Measurements from ENCODE around the gene SRCAP. TPM values are rescaled to one million over a fixed set of nuclear protein-coding genes. Genes with fewer than 3 reads are reported as not detected.
A peak's percentile ranks its signal among the peaks of the same experiment; 100 is the strongest.

The SRCAP gene
- total RNA-seq, 4 donors from 2014 or later: 10.7 to 39.6 (median 26.1) TPM

DNA sequence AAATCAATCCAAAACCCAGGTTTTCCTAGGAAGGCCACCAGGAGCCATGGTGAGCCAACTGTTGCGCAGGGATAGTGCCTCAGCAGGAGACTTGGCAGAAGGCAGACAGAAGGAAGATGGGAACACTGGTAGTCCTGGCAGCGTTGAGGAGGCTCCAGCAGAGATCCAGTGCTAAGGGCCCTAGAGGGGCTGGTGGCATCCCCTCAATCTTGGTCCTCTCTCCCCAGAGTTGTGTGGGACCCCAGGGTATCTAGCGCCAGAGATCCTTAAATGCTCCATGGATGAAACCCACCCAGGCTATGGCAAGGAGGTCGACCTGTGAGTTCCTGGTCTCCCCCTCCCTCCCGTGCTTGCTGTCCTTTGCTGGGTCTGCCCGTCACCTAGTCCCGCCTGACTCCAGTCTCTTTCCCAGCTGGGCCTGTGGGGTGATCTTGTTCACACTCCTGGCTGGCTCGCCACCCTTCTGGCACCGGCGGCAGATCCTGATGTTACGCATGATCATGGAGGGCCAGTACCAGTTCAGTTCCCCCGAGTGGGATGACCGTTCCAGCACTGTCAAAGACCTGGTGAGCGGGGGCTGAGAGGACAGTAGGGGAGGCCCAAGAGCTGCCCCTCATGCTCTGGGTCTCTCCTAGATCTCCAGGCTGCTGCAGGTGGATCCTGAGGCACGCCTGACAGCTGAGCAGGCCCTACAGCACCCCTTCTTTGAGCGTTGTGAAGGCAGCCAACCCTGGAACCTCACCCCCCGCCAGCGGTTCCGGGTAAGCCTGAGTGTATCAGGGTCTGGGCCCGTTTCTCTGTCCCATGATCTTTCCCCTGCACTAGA is 57.2 kb downstream of the SRCAP start:
- Histone ChIP-seq H3K9me3 (no peaks in the 10 kb centered on the region), H3K36me3 (peaks cover 12 to 74% (median 16%) of the 10 kb centered on the region in 3 donors), H3K27me3 (no peaks in the 10 kb centered on the region), H3K4me1 (peaks cover 3 to 12% (median 6%) of the 10 kb centered on the region in 3 donors), H3K27ac (no peak overlapping the region), H3K4me3 (no peak overlapping the region)
- WGBS, 2 donors: 90 to 92% methylated on average over 4 to 15 of the region's 20 CpGs
- DNase-seq: no peak
- TF ChIP-seq POLR2A (IDR thresholded peaks at IDR 0.05): no peak
- TF ChIP-seq, protein P1, sequence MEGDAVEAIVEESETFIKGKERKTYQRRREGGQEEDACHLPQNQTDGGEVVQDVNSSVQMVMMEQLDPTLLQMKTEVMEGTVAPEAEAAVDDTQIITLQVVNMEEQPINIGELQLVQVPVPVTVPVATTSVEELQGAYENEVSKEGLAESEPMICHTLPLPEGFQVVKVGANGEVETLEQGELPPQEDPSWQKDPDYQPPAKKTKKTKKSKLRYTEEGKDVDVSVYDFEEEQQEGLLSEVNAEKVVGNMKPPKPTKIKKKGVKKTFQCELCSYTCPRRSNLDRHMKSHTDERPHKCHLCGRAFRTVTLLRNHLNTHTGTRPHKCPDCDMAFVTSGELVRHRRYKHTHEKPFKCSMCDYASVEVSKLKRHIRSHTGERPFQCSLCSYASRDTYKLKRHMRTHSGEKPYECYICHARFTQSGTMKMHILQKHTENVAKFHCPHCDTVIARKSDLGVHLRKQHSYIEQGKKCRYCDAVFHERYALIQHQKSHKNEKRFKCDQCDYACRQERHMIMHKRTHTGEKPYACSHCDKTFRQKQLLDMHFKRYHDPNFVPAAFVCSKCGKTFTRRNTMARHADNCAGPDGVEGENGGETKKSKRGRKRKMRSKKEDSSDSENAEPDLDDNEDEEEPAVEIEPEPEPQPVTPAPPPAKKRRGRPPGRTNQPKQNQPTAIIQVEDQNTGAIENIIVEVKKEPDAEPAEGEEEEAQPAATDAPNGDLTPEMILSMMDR (IDR thresholded peaks at IDR 0.05): no peak
- intact Hi-C loops (cut with DNase I): no loop called here

DNA sequence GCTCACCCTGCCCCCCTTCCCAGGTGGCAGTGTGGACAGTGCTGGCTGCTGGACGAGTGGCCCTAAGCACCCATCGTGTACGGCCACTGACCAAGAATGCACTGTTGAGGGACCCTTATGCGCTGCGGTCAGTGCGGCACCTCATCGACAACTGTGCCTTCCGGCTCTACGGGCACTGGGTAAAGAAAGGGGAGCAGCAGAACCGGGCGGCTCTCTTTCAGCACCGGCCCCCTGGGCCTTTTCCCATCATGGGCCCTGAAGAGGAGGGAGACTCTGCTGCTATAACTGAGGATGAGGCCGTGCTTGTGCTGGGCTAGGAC is 57.8 kb downstream of the SRCAP start:
- no peak for DNase-seq
- Histone ChIP-seq H3K27ac (no peak overlapping the region), H3K9me3 (no peaks in the 10 kb centered on the region), H3K4me3 (no peak overlapping the region), H3K27me3 (no peaks in the 10 kb centered on the region), H3K4me1 (peaks cover 4 to 17% (median 8%) of the 10 kb centered on the region in 3 donors), H3K36me3 (peaks cover 12 to 69% (median 12%) of the 10 kb centered on the region in 3 donors)
- intact Hi-C loops (cut with DNase I): no loop called here
- 96% methylated on average over 9 to 12 of the region's 13 CpGs for WGBS, 2 donors
- TF ChIP-seq, protein P1 (IDR thresholded peaks at IDR 0.05): no peak
- no peak for TF ChIP-seq POLR2A (IDR thresholded peaks at IDR 0.05)

DNA sequence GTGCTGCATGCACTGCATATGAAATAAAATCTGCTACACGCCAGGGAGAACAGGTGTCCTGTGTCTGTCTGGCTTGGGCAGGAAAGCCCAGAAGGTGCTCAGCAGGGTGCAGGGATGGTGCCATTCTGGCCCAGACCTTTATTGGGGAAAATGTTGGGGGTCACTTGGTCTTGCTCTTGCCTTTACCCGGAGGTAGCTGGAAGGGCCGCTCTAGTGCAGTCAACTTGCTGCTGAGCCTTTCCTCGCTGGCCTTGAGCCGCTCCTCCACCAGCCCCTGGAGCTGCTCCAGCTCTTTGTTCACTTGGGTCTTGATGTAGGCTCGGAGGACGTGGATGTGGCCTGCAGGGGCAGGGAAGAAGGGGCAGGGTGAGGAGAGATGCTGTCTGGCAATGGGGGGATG is 58.3 kb downstream of the SRCAP start:
- no peak for DNase-seq
- intact Hi-C loops (cut with DNase I): no loop called here
- Histone ChIP-seq H3K4me3 (no peak overlapping the region), H3K27ac (no peak overlapping the region), H3K4me1 (peaks cover 4 to 17% (median 8%) of the 10 kb centered on the region in 3 donors), H3K36me3 (peaks cover 12 to 63% (median 12%) of the 10 kb centered on the region in 3 donors), H3K9me3 (no peaks in the 10 kb centered on the region), H3K27me3 (no peaks in the 10 kb centered on the region)
- WGBS, 2 donors: 61 to 100% methylated on average over 2 of the region's 7 CpGs
- TF ChIP-seq, protein P1 (IDR thresholded peaks at IDR 0.05): no peak
- TF ChIP-seq POLR2A (IDR thresholded peaks at IDR 0.05): no peak

DNA sequence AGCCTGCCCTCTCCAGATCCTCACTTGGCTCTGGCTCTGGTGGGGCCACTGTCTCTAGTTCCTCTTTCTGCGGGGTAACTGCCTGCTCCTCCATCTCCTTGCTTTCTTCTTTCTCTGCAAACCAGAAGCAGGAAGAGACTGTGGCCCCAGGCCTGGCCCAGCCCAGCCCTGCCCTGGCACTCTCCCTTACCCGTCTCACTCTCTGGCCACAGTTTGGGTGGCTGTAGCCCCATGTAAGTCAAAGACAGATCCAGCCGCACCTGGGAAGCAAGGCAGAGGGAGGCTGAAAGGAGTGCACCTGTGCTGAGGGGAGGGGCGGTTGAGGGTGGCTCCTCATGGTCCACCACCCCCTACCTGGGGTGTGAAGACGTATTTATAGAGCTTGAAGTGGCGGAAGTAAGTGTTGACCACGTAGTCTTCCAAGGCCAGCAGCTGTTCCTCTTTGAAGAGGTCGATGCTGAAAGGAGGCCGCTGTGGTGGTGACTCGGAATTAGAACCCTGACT is 60.1 kb downstream of the SRCAP start:
- H3K9me3 ChIP-seq: no peaks in the 10 kb centered on the region
- H3K4me3 ChIP-seq: no peak overlapping the region
- TF ChIP-seq, protein P1 (IDR thresholded peaks at IDR 0.05): no peak
- TF ChIP-seq POLR2A (IDR thresholded peaks at IDR 0.05): no peak
- no peak for DNase-seq
- H3K4me1 ChIP-seq: peaks cover 16 to 34% (median 18%) of the 10 kb centered on the region in 3 donors
- peaks cover 10 to 56% (median 10%) of the 10 kb centered on the region in 3 donors for H3K36me3 ChIP-seq
- intact Hi-C loops (cut with DNase I): no loop called here
- peak overlapping the region in 2 of 4 donors; percentile 36 to 44 for H3K27ac ChIP-seq
- H3K27me3 ChIP-seq: no peaks in the 10 kb centered on the region
- 77 to 89% methylated on average over 5 to 8 of the region's 10 CpGs for WGBS, 2 donors

DNA sequence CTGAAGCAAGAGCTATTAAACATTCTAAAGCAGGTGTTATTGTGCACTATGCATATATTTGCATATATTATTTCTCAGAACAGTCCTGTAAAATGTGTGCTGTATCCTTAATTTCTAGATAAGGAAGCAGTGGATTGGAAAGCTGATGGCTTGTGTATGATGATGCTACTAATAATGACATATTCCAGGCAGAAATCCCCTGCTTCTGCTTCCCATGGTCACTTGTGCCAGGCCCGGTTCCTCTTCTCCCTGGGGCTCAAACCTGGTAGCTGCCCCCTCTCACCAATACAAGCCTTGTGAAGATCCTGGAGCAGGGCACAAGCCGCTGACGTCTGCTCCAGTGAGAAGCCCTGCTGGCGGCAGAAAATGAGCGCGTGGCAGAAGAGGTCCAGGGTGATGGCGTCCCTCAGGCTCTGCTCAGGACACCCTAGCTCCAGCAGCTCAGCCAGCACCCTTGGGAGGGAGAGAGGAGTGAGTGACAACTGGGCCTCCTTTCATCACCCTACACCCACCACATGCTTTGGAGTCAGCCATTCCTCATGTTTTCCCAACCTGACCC is 61.1 kb downstream of the SRCAP start:
- Histone ChIP-seq H3K9me3 (no peaks in the 10 kb centered on the region), H3K27ac (no peak overlapping the region), H3K36me3 (peaks cover 12 to 56% (median 15%) of the 10 kb centered on the region in 3 donors), H3K4me1 (peaks cover 16 to 40% (median 18%) of the 10 kb centered on the region in 3 donors), H3K27me3 (no peaks in the 10 kb centered on the region), H3K4me3 (no peak overlapping the region)
- no peak for DNase-seq
- TF ChIP-seq, protein P1 (IDR thresholded peaks at IDR 0.05): no peak
- TF ChIP-seq POLR2A (IDR thresholded peaks at IDR 0.05): no peak
- intact Hi-C loops (cut with DNase I): no loop called here
- WGBS, 2 donors: 80 to 87% methylated on average over 2 to 7 of the region's 7 CpGs
